ENCODE measurements around the gene TAF4B.

GRCh38 chr18:26356045-26356785 is 130.0 kb downstream of the TAF4B start:
- TF ChIP-seq POLR2A (IDR thresholded peaks at IDR 0.05) (no peak), CTCF (IDR thresholded peaks at IDR 0.05) (no peak)
